Ascending aorta (tissue), 2 donors: ENCODE results near the gene FARS2. TPM values are rescaled to one million over a fixed set of nuclear protein-coding genes. Genes with fewer than 3 reads are reported as not detected.

Source experiments
- DNase-seq, 2 donors: peaks; one replicate each; pipeline ENCODE4 v3.0.0-alpha.2; 2019; ENCODE audit warnings: low spot score in 2 of 2
- H3K27ac ChIP-seq, 2 donors: fragments of 200-600 bp; sonication (generic); one replicate each; pipeline ENCODE4 v1.5.1; 2016 to 2017; ENCODE audit warnings: mild to moderate bottlenecking in 1 of 2
- H3K27me3 ChIP-seq: fragments of 200-600 bp; sonication (generic); one replicate; pipeline ENCODE4 v1.5.1; 2017
- H3K36me3 ChIP-seq, 2 donors: fragments of 200-600 bp; sonication (generic); one replicate each; pipeline ENCODE4 v1.5.1; 2016
- H3K4me1 ChIP-seq, 2 donors: fragments of 200-600 bp; sonication (generic); one replicate each; pipeline ENCODE4 v1.5.1; 2016 to 2017; ENCODE audit warnings: mild to moderate bottlenecking in 1 of 2
- H3K4me3 ChIP-seq, 2 donors: fragments of 200-600 bp; sonication (generic); one replicate each; pipeline ENCODE4 v1.5.1; 2016 to 2017; ENCODE audit warnings: mild to moderate bottlenecking in 1 of 2
- H3K9me3 ChIP-seq, 2 donors: fragments of 200-600 bp; sonication (generic); one replicate each; pipeline ENCODE4 v1.5.1; 2016
- CTCF ChIP-seq, 3 experiments: fragments of 200-600 bp in 2 of 3; fragments of 450-650 bp in 1 of 3; sonication (generic) in 2 of 3; IDR thresholded peaks; one replicate each; pipeline ENCODE4 v1.5.1; 2016 to 2019; ENCODE audit warnings: antibody characterized with exemption in 3 of 3, mild to moderate bottlenecking in 1 of 3, moderate library complexity in 1 of 3
- intact Hi-C: fragments of 100-400 bp; cut with DNase I; formaldehyde crosslinking; loops from one replicate; pipeline ENCODE4 v1.15.1; 2023
- total RNA-seq: library from RNA; depleted of rRNA; stranded (reverse); fragments of >200 nt; gene quantifications from one replicate; pipeline ENCODE4 v1.1.0, GENCODE V29; 2016

The FARS2 gene
- total RNA-seq, 1 donor from 2014 or later = 17.6 TPM

DNA sequence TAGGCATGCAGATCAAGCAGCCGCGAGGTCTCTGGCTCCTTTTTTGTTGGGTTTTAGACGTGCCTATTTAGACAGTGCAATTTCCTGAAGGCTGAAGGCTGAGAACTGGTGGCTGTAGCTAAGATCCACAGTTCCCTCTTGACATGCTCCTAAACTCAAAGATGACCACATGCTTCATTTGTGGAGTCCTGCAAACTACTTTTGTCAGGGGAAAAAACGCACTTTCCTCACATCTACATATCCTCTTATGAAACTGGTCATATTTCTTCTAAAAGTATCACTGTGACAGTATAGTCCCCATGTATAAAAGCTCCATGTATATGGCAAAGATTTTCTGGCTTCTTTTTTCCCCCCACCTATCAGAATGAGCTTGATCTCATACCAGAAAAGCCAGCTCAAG, 31.2 kb upstream of the FARS2 start:
- no peaks in the 10 kb centered on the region for H3K36me3 ChIP-seq
- H3K9me3 ChIP-seq = no peaks in the 10 kb centered on the region
- no peak for TF ChIP-seq CTCF (IDR thresholded peaks at IDR 0.05)
- intact Hi-C loops = no loop called here
- no peak overlapping the region for H3K27ac ChIP-seq
- no peaks in the 10 kb centered on the region for H3K27me3 ChIP-seq
- no peak overlapping the region for H3K4me3 ChIP-seq
- no peak for DNase-seq
- H3K4me1 ChIP-seq = peaks cover 0 to 4% of the 10 kb centered on the region in 2 donors

DNA sequence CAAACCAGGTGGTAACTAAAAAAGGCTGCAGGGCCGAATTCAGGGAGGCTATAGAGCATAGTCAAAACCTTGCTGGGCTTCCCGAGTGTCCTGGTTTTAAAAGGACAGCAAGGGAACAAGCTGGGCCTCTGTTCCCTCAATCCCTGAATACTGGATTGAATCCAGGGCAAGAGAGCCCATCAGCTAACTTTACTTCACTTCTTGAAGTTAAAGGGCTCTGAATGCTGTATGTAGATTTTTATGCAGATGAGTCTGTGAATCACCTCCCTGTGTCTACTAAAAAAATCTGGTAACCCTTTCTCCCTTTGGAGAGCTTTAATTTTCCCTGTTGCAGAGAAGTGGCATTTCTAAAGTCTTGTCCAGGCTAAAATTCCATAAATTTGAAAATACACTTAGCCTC, 30.0 kb upstream of the FARS2 start:
- Histone ChIP-seq H3K36me3 (no peaks in the 10 kb centered on the region), H3K27ac (no peak overlapping the region)
- intact Hi-C loops = no loop called here

DNA sequence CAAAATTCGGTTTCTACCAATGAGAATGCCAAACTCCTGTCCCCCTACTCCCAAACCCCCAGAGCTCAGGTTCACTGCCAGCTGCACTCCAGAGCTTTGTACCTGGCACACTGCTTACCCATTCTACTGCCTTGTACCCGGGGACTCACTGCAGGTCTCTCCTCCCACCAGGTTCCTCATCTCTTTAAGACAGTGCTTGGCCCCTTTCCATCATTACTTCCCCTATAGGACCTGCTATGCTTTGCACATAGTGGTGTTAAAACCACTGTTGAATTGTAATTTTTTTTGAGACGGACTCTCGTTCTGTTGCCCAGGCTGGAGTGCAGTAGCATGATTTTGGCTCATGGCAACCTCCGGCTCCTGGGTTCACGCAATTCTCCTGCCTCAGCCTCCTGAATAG, 26.4 kb upstream of the FARS2 start:
- no peaks in the 10 kb centered on the region for H3K9me3 ChIP-seq
- no peaks in the 10 kb centered on the region for H3K27me3 ChIP-seq
- DNase-seq = no peak
- no peak overlapping the region for H3K4me3 ChIP-seq
- no peak for TF ChIP-seq CTCF (IDR thresholded peaks at IDR 0.05)
- no peak overlapping the region for H3K27ac ChIP-seq
- H3K36me3 ChIP-seq = peaks cover 0 to under 1% of the 10 kb centered on the region in 2 donors
- H3K4me1 ChIP-seq = peaks cover 0 to 4% of the 10 kb centered on the region in 2 donors
- intact Hi-C loops = no loop called here

More for the DNA sequence above, 30.0 kb upstream of the FARS2 start:
- no peaks in the 10 kb centered on the region for H3K27me3 ChIP-seq
- DNase-seq = no peak
- H3K9me3 ChIP-seq = no peaks in the 10 kb centered on the region
- TF ChIP-seq CTCF (IDR thresholded peaks at IDR 0.05) = no peak
- no peak overlapping the region for H3K4me3 ChIP-seq
- H3K4me1 ChIP-seq = peaks cover 0 to 4% of the 10 kb centered on the region in 2 donors

- Histone ChIP-seq H3K27me3 (no peaks in the 10 kb centered on the region), H3K4me1 (peaks cover 0 to 4% of the 10 kb centered on the region in 2 donors), H3K9me3 (no peaks in the 10 kb centered on the region), H3K36me3 (peaks cover 0 to 3% of the 10 kb centered on the region in 2 donors), H3K27ac (no peak overlapping the region), H3K4me3 (no peak overlapping the region)
- TF ChIP-seq CTCF (IDR thresholded peaks at IDR 0.05) = no peak
- intact Hi-C loops = no loop called here
- no peak for DNase-seq
These were observed 25.5 kb upstream of the FARS2 start for GRCh38 chr6:5235830-5236229.

- Histone ChIP-seq H3K36me3 (peaks cover 0 to 3% of the 10 kb centered on the region in 2 donors), H3K4me1 (no peaks in the 10 kb centered on the region), H3K9me3 (no peaks in the 10 kb centered on the region), H3K27ac (no peak overlapping the region), H3K27me3 (no peaks in the 10 kb centered on the region), H3K4me3 (no peak overlapping the region)
- intact Hi-C loops = no loop called here
- TF ChIP-seq CTCF (IDR thresholded peaks at IDR 0.05) = no peak
- no peak for DNase-seq
These were observed 23.5 kb upstream of the FARS2 start for GRCh38 chr6:5237805-5238204.

DNA sequence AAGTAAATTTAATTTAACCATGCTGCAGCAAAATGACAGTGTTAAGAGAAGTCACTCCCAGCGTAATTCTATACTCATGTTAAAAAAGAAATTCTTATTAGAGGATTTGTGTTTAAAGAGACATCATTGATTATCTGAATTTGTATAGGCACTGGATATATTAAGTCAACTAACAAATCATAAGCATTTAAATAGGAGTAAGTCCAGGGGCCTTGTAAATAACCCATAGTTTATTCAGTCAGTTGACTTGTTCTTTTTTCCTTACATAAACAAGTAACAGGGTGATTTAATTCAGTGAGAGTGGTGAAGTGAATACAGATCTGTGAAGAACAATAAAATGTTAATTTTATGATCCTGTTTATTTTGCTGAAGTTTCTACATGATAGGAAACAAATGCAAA, 23.0 kb upstream of the FARS2 start:
- no peak for TF ChIP-seq CTCF (IDR thresholded peaks at IDR 0.05)
- no peaks in the 10 kb centered on the region for H3K27me3 ChIP-seq
- H3K9me3 ChIP-seq = no peaks in the 10 kb centered on the region
- no peaks in the 10 kb centered on the region for H3K4me1 ChIP-seq
- no peak for DNase-seq
- no peak overlapping the region for H3K4me3 ChIP-seq
- H3K36me3 ChIP-seq = peaks cover 0 to 3% of the 10 kb centered on the region in 2 donors
- intact Hi-C loops = no loop called here
- H3K27ac ChIP-seq = no peak overlapping the region
